Osteoblast (primary cell): ENCODE measurements around the gene CAMTA1. TPM values are rescaled to one million over a fixed set of nuclear protein-coding genes. Genes with fewer than 3 reads are reported as not detected.

Experiments
- DNase-seq: peaks from one replicate; pipeline ENCODE4 v3.0.0; 2011; ENCODE audit warnings: low spot score, mixed read lengths; ENCODE audit not compliant: insufficient read length; ENCODE audit errors: missing footprints
- H2AFZ ChIP-seq: 2 replicates; pipeline ENCODE4 v1.6.0; 2011; ENCODE audit warnings: mild to moderate bottlenecking, low read length
- H3K27ac ChIP-seq: 2 replicates; pipeline ENCODE4 v1.5.1; 2011; ENCODE audit warnings: mild to moderate bottlenecking, low read depth, low read length, moderate library complexity
- H3K27me3 ChIP-seq: 2 replicates; pipeline ENCODE4 v1.6.0; 2012; ENCODE audit warnings: mild to moderate bottlenecking, control low read depth, inconsistent platforms, low read length, moderate library complexity; ENCODE audit not compliant: insufficient read depth
- H3K36me3 ChIP-seq: 2 replicates; pipeline ENCODE4 v1.5.1; 2011; ENCODE audit warnings: mild to moderate bottlenecking, low read length, control low read depth, moderate library complexity; ENCODE audit not compliant: insufficient read depth
- H3K4me1 ChIP-seq: 2 replicates; pipeline ENCODE4 v1.5.1; 2011; ENCODE audit warnings: mild to moderate bottlenecking, low read length, control low read depth, moderate library complexity; ENCODE audit not compliant: insufficient read depth
- H3K4me2 ChIP-seq: 2 replicates; pipeline ENCODE4 v1.6.0; 2011; ENCODE audit warnings: mild to moderate bottlenecking, low read length; ENCODE audit not compliant: insufficient read depth
- H3K4me3 ChIP-seq: fragments of 200-600 bp; sonication (generic); 3 replicates; pipeline ENCODE4 v1.5.1; 2012; ENCODE audit warnings: mild to moderate bottlenecking, low read length, inconsistent platforms; ENCODE audit not compliant: insufficient read depth
- H3K79me2 ChIP-seq: 2 replicates; pipeline ENCODE4 v1.6.0; 2012; ENCODE audit warnings: mild to moderate bottlenecking, low read length, control low read depth, inconsistent platforms; ENCODE audit not compliant: insufficient read depth
- H3K9me3 ChIP-seq: 2 replicates; pipeline ENCODE4 v1.5.1; 2011; ENCODE audit warnings: low read depth, low read length, control low read depth
- H4K20me1 ChIP-seq: 2 replicates; pipeline ENCODE4 v1.6.0; 2012; ENCODE audit warnings: mild to moderate bottlenecking, low read length, control low read depth; ENCODE audit not compliant: insufficient read depth
- CTCF ChIP-seq: IDR thresholded peaks from 2 replicates; pipeline ENCODE4 v1.5.1; 2011; ENCODE audit warnings: mild to moderate bottlenecking, low read depth, low read length, moderate library complexity; ENCODE audit errors: extremely low read depth
- total RNA-seq: library from RNA; depleted of rRNA; stranded (reverse); fragments of >200 nt; gene quantifications from 2 replicates; pipeline ENCODE4 v1.2.3, GENCODE V29; 2012

Gene CAMTA1
- total RNA-seq, 1 donor = 47.4 TPM

- Histone ChIP-seq H4K20me1 (no peaks in the 10 kb centered on the region), H3K27me3 (no peaks in the 10 kb centered on the region), H3K9me3 (no peaks in the 10 kb centered on the region), H2AFZ (no peak overlapping the region), H3K4me2 (no peak overlapping the region), H3K36me3 (no peaks in the 10 kb centered on the region), H3K79me2 (no peaks in the 10 kb centered on the region), H3K27ac (no peak overlapping the region), H3K4me3 (no peak overlapping the region), H3K4me1 (peaks cover 5% of the 10 kb centered on the region)
- no peak for DNase-seq
- no peak for TF ChIP-seq CTCF
These were observed 615.3 kb downstream of the CAMTA1 start for GRCh38 chr1:7400566-7400965.

- Histone ChIP-seq H4K20me1 (no peaks in the 10 kb centered on the region), H3K4me3 (no peak overlapping the region), H3K27ac (peak overlapping the region; percentile 88), H3K4me1 (peaks cover 5% of the 10 kb centered on the region), H3K27me3 (no peaks in the 10 kb centered on the region), H3K9me3 (no peaks in the 10 kb centered on the region), H3K4me2 (peak overlapping the region; percentile 27), H3K36me3 (no peaks in the 10 kb centered on the region), H3K79me2 (no peaks in the 10 kb centered on the region), H2AFZ (no peak overlapping the region)
- no peak for TF ChIP-seq CTCF
- DNase-seq = peak; percentile 97
These were observed 616.7 kb downstream of the CAMTA1 start for GRCh38 chr1:7401814-7402547.

- Histone ChIP-seq H3K27me3 (no peaks in the 10 kb centered on the region), H3K4me3 (no peak overlapping the region), H3K27ac (peak overlapping the region; percentile 88), H3K4me1 (peaks cover 5% of the 10 kb centered on the region), H2AFZ (no peak overlapping the region), H3K9me3 (no peaks in the 10 kb centered on the region), H3K4me2 (peak overlapping the region; percentile 27), H3K79me2 (no peaks in the 10 kb centered on the region), H3K36me3 (no peaks in the 10 kb centered on the region), H4K20me1 (no peaks in the 10 kb centered on the region)
- DNase-seq = no peak
- no peak for TF ChIP-seq CTCF
These were observed 617.2 kb downstream of the CAMTA1 start for GRCh38 chr1:7402548-7402850.

GRCh38 chr1:7403265-7404045 lies 618.2 kb downstream of the CAMTA1 start:
- no peak for DNase-seq
- no peaks in the 10 kb centered on the region for H3K36me3 ChIP-seq
- H2AFZ ChIP-seq = no peak overlapping the region

More at GRCh38 chr1:7403265-7404045, 618.2 kb downstream of the CAMTA1 start:
- TF ChIP-seq CTCF = no peak
- H4K20me1 ChIP-seq = no peaks in the 10 kb centered on the region
- no peak overlapping the region for H3K27ac ChIP-seq
- H3K4me1 ChIP-seq = peaks cover 5% of the 10 kb centered on the region
- no peaks in the 10 kb centered on the region for H3K27me3 ChIP-seq
- no peak overlapping the region for H3K4me2 ChIP-seq
- H3K4me3 ChIP-seq = no peak overlapping the region
- no peaks in the 10 kb centered on the region for H3K9me3 ChIP-seq
- H3K79me2 ChIP-seq = no peaks in the 10 kb centered on the region
